ENCODE results near the gene CEPT1. TPM values are rescaled to one million over a fixed set of nuclear protein-coding genes. Genes with fewer than 3 reads are reported as not detected.
"Not testable (repeated sequence)": the region's sequence is repeated elsewhere in the genome, so short reads cannot be mapped to it uniquely, and the experiment has no call there.

CEPT1 gene
- 33.5 and 35.9 TPM in 2 replicates for total RNA-seq (2014; rRNA removed; shearing (Covaris generic))

- DNase-seq (ENCODE audit: low spot score), result peak; percentile 84
Observed at GRCh38 chr1:111139956-111140679, at the start of gene CEPT1, which contains the start of gene DRAM2. CEPT1 (plus strand) TSS chr1:111140223; CDS start chr1:111147715, 7,492 bp downstream. DRAM2 (minus strand) TSS chr1:111140093; CDS start chr1:111131554, 8,539 bp downstream.

DNA sequence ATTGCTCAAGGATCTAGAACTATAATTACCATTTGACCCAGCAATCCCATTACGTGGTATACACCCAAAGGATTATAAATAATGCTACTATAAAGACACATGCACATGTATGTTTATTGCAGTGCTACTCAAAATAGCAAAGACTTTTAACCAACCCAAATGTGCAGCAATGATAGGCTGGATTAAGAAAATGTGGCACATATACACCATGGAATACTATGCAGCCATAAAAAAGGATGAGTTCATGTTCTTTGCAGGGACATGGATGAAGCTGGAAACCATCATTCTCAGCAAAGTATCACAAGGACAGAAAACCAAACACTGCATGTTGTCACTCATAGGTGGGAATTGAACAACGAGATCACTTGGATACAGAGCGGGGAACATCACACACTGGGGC, 44.6 kb upstream of the CEPT1 start:
- DNase-seq (ENCODE audit: low spot score), result not testable (repeated sequence)

GRCh38 chr1:111097356-111098099, 42.5 kb upstream of the CEPT1 start:
- DNase-seq (ENCODE audit: low spot score), result no peak

DNA sequence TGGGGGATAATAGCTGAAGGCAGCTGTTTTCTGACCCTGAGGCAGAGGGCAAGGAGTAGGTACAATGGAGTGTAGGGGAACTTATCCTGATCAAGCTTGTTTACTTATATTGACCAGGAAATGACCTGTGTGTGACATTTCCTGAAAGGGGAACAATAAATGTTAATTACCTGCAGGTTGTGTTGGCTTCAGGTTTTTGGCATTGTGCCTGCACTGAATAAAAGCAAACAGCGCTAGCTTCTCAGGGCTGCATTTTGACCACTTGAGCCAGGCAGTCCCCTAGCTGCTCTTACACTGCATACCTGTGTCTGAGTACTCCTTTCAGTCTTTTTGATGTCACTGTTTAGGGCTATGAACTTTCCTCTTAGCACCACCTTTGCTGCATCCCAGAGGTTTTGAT, 40.7 kb upstream of the CEPT1 start:
- DNase-seq (ENCODE audit: low spot score), result peak; percentile 2

- no peak for DNase-seq (ENCODE audit: low spot score)
Observed at GRCh38 chr1:111101854-111102642, 38.0 kb upstream of the CEPT1 start.

GRCh38 chr1:111104981-111105380, 35.0 kb upstream of the CEPT1 start:
- no peak for DNase-seq (ENCODE audit: low spot score)

GRCh38 chr1:111110197-111110899, 29.7 kb upstream of the CEPT1 start:
- no peak for DNase-seq (ENCODE audit: low spot score)

GRCh38 chr1:111116496-111116895, 23.5 kb upstream of the CEPT1 start:
- DNase-seq (ENCODE audit: low spot score), result no peak

GRCh38 chr1:111126354-111126753, 13.7 kb upstream of the CEPT1 start:
- no peak for DNase-seq (ENCODE audit: low spot score)

- DNase-seq (ENCODE audit: low spot score), result no peak
Observed at GRCh38 chr1:111127923-111128643, 11.9 kb upstream of the CEPT1 start.

DNA sequence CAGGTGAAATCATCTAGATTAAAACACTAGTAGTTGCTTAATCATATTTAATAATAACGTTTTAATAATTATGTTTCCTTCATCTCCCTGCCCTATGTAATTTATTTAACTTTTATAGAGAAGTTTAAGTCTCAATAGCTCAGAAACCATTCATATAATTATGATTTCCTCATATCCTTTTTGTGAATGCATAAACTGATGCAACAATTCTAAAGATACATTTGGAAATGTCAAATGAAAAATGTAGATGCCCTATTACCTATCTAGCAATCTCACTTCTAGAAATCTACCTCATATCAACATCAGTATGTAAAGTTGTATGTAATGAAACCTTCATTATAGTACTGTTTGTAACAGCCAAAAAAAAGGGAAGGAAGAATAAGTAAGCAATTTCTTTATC, 10.6 kb upstream of the CEPT1 start:
- DNase-seq (ENCODE audit: low spot score), result no peak

DNA sequence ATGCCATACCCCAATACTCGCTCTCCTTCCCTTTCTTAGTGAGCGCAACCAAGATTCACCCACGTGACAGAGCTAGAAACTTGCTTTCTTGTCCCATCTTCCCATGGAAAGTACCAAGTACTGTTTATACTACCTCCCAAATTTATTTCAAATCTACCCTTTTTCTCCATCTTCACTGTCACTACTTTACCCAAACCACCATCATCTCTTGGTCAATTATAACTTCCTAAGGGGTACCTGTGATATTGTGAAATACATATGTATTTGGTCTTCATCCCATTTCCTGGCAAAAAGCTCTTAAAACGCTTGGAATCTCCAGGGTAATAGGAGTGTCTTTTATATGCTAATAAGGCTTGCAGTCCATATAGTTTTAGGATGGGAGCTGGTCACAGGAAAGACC, 8.3 kb upstream of the CEPT1 start:
- no peak for DNase-seq (ENCODE audit: low spot score)

GRCh38 chr1:111133866-111134265, 6.2 kb upstream of the CEPT1 start:
- no peak for DNase-seq (ENCODE audit: low spot score)

DNA sequence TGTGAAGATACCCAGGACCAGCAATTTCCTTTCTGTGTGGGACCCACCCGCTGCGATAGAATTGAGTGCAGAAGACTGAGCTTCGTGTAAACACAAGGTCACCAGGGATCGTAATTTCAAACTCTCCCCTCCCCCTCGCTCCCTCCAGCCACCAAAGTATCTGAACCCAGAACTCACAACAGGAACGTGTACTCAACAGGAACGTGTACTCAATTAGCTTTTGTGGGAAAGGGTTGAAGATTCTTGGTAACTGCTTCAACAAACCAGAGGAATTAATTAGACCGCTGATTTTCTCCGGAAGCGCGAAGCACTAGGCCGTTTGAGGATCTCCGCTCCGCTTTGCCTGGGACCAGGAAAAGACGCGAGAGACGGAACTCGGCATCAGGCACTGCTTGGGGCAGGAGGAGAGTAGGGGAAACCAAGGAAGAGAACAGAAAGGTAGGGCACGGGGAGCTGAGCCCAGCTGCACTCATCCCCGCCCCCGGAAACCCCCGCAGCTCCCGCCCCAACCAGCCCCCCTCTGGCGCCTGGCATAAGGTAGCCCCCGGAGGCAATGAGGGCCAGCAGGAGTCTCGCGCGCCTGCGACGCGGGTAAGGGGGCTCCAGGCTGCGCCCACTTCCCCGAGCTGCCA, 583 bp upstream of the CEPT1 start:
- peak; percentile 44 for DNase-seq (ENCODE audit: low spot score)

DNA sequence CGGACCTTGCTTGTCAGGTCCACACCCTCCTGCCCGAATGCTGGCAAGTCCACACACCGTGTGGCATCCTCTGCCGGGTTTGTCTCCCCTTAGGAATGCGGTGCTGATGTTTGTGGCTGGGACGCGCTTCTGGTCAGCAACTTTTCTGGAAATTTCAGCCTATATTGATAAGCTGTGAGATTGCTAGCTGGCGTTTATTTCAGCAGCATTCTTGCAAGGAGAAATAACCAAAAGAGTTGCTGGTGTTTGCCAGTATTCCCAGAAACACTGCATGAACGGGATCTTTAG, 601 bp downstream of the CEPT1 start:
- peak; percentile 35 for DNase-seq (ENCODE audit: low spot score)

- DNase-seq (ENCODE audit: low spot score), result no peak
Observed at GRCh38 chr1:111141245-111142220, 1.5 kb downstream of the CEPT1 start.

GRCh38 chr1:111142356-111142975, 2.4 kb downstream of the CEPT1 start:
- no peak for DNase-seq (ENCODE audit: low spot score)

- no peak for DNase-seq (ENCODE audit: low spot score)
Observed at GRCh38 chr1:111145542-111145941, 5.5 kb downstream of the CEPT1 start.
